Measurements from ENCODE around the gene SPATA24. TPM values are rescaled to one million over a fixed set of nuclear protein-coding genes. Genes with fewer than 3 reads are reported as not detected.
A peak's percentile ranks its signal among the peaks of the same experiment; 100 is the strongest.
"Not testable (repeated sequence)": the region's sequence is repeated elsewhere in the genome, so short reads cannot be mapped to it uniquely, and the experiment has no call there.

Gene SPATA24
- total RNA-seq, 1 donor from 2014 or later = 3.7 TPM

DNA sequence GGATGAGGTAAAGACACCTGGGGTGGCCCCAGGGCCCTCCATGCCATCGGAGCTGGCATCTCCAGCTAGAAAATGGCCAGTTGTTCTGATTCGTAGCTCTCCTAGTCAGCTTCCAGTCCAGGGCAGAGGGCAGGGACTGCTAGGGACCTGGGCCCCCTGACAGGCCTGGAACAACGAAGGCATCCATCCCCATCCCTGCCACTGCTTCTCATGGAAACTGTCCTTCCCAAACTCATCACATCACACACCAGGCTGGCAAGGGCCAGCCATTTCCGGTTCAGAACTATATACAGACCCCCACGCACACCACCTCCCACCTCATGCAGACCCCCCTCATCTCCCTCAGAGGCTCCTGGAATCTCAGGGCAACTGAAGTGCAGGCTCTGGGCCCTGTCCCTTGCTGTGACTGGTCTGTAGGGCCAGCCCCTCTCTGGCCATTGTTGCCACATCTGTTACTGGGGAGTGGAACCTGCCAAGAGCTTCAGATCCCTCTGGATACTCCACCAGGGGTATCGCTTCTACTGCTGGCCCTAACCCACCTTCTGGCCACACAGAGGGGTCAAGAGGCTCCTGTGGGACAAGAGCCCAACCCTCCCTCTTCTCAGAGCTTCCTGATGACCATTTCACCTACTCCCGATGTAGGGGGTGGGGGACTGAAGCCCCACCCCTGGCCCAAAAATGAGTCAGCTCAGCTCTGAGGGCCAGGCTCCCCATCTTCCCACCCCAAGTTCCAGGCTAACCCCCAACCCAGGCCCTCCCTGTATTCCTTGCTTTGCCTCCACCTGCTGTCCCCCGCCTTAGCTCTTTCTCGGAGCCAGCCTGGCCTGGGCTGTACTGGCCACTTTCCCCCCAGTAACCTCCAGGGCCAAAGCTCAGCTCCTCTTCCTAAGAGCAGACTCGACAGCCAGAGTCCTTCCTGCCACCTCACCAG, 13.0 kb downstream of the SPATA24 start:
- peaks cover 1% of the 10 kb centered on the region for H3K36me3 Mint-ChIP-seq (ENCODE audit: low read depth)
- TF ChIP-seq, protein P1, sequence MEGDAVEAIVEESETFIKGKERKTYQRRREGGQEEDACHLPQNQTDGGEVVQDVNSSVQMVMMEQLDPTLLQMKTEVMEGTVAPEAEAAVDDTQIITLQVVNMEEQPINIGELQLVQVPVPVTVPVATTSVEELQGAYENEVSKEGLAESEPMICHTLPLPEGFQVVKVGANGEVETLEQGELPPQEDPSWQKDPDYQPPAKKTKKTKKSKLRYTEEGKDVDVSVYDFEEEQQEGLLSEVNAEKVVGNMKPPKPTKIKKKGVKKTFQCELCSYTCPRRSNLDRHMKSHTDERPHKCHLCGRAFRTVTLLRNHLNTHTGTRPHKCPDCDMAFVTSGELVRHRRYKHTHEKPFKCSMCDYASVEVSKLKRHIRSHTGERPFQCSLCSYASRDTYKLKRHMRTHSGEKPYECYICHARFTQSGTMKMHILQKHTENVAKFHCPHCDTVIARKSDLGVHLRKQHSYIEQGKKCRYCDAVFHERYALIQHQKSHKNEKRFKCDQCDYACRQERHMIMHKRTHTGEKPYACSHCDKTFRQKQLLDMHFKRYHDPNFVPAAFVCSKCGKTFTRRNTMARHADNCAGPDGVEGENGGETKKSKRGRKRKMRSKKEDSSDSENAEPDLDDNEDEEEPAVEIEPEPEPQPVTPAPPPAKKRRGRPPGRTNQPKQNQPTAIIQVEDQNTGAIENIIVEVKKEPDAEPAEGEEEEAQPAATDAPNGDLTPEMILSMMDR (IDR thresholded peaks at IDR 0.05) = no peak
- DNase-seq (ENCODE audit: low spot score) = peak; percentile 54
- peaks cover 18% of the 10 kb centered on the region for H3K4me1 Mint-ChIP-seq (ENCODE audit: low read depth)
- no peaks in the 10 kb centered on the region for H3K27me3 Mint-ChIP-seq (ENCODE audit: low read depth)
- H3K27ac Mint-ChIP-seq (ENCODE audit: unreplicated experiment) = peak overlapping the region; percentile 14
- no peak overlapping the region for H3K4me3 Mint-ChIP-seq (ENCODE audit: unreplicated experiment)
- no peaks in the 10 kb centered on the region for H3K9me3 Mint-ChIP-seq (ENCODE audit: low read depth)

DNA sequence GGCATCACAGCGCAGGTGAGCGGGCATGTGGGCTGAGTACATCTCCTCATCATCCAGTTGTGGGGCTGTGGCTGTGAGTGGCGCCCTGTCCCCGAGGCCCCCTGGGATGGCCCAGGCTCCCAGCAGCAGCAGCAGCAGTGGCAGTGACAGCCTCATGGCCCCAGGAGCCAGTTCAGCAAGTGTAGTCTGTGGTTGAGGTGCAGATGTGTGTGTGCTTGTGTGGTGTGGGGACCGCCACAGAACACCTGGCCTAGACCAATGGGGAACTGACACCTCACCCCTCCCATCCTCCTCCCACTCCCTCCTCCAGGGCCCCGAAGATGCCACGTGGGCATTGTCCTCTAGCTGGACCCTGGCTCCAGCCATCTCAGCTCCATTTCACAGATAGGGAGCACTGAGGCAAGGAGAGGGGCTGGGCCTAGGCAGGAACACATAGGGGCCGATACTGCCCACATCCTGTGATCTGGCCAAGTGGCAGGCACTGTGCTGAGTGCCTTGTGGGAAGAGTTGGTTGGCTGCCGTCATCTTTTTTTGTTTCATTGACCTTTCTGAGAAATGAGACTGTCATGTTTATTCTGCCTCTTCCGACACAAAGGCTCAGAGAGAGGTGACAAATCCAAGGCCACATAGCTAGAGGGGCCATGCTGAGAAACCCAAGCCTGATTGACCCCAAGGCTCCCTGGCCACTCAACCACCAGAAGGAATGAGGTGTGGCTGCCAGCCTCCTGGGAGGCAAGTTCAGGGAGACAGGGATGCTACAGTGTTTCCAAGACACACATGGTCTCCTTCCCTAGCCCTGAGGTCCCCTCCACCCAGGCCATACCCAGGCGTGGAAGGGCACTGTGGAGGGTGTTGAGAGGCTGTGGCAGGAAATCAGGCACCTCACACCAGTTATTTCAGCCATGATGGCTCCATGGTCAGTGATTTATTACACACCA, 13.9 kb downstream of the SPATA24 start, which contains the start of gene MZB1:
TSS of gene MZB1 (minus strand) at position 213 of the 938 bp plus-strand sequence. CDS start at position 156, 57 bp downstream.
- Mint-ChIP-seq H3K36me3 (ENCODE audit: low read depth) (peaks cover 1% of the 10 kb centered on the region), H3K4me1 (ENCODE audit: low read depth) (peaks cover 18% of the 10 kb centered on the region), H3K27me3 (ENCODE audit: low read depth) (no peaks in the 10 kb centered on the region), H3K27ac (ENCODE audit: unreplicated experiment) (no peak within 1 kb of the TSS), H3K4me3 (ENCODE audit: unreplicated experiment) (no peak within 1 kb of the TSS), H3K9me3 (ENCODE audit: low read depth) (no peaks in the 10 kb centered on the region)
- TF ChIP-seq, protein P1 (IDR thresholded peaks at IDR 0.05) = no peak
- DNase-seq (ENCODE audit: low spot score) = peak; percentile 59

DNA sequence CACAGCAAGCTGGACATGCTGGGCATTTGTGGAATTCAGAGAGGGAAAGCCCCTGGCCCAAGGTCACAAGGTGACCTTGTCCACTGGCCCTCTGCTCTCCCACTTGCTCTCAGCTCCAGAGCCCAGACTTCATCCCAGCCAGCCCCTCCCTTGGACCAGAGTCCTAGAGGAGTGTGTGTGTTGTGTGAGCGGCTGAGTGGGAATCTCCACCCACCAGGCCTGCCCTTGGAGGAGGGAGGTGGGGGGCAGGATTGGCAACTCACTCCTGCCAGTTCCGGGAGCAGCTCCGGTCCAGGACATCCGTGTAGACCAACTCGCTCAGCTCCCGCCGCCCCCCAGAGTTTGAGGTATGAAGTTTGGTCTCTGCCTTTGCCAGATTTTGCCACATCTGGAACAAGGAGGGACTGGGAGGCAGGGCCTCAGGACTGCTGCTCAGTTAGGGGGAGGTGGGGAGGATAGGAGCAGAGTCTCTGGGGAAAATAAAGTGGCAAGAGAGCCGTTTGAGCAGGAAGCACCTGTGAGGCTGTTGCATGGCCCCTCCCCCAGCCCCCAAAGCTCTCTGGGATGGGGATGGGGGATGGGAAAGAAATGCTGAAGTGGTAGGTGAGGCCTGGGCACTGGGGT, 15.6 kb downstream of the SPATA24 start:
- H3K36me3 Mint-ChIP-seq (ENCODE audit: low read depth) = peaks cover 1% of the 10 kb centered on the region
- H3K27ac Mint-ChIP-seq (ENCODE audit: unreplicated experiment) = no peak overlapping the region
- H3K4me3 Mint-ChIP-seq (ENCODE audit: unreplicated experiment) = no peak overlapping the region
- TF ChIP-seq, protein P1 (IDR thresholded peaks at IDR 0.05) = no peak
- DNase-seq (ENCODE audit: low spot score) = peak; percentile 60
- H3K27me3 Mint-ChIP-seq (ENCODE audit: low read depth) = no peaks in the 10 kb centered on the region
- H3K4me1 Mint-ChIP-seq (ENCODE audit: low read depth) = peaks cover 16% of the 10 kb centered on the region
- no peaks in the 10 kb centered on the region for H3K9me3 Mint-ChIP-seq (ENCODE audit: low read depth)

DNA sequence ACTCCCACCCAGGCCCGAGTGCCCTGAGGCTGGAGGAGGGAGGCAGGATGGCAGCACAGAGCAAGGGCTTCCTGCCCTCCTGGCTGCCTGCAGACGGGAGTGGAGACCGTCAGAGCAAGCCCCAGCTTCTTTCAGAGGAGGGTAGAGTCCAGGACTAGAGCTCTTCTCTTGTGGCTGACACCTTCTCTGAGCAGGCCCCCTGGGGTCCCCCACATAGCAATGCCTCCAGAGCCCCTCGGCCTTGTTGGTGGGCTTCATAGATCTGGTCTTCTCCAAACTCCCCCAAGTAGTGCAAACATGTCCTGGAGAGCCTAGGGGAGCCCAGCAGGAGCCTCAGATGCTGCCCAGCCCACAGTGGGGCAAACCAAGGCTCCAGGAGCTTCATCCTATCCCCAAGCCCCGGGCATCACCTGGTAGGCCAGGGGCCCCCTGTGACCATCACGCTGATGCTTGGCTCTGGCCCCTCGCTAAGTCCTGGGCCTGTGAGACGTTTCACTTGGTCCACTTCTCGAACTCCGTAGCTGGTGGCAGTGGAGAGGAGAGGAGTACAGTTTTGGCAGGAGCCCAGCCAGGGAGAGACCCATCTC, 16.2 kb downstream of the SPATA24 start:
- H3K36me3 Mint-ChIP-seq (ENCODE audit: low read depth) = peaks cover 1% of the 10 kb centered on the region
- no peak overlapping the region for H3K4me3 Mint-ChIP-seq (ENCODE audit: unreplicated experiment)
- H3K4me1 Mint-ChIP-seq (ENCODE audit: low read depth) = peaks cover 11% of the 10 kb centered on the region
- DNase-seq (ENCODE audit: low spot score) = peak; percentile 59
- H3K9me3 Mint-ChIP-seq (ENCODE audit: low read depth) = no peaks in the 10 kb centered on the region
- TF ChIP-seq, protein P1 (IDR thresholded peaks at IDR 0.05) = no peak
- no peaks in the 10 kb centered on the region for H3K27me3 Mint-ChIP-seq (ENCODE audit: low read depth)
- H3K27ac Mint-ChIP-seq (ENCODE audit: unreplicated experiment) = no peak overlapping the region

- H3K36me3 Mint-ChIP-seq (ENCODE audit: low read depth) = not testable (repeated sequence)
Measured at GRCh38 chr5:139386956-139387355, 16.9 kb downstream of the SPATA24 start.

More at GRCh38 chr5:139386956-139387355, 16.9 kb downstream of the SPATA24 start:
- DNase-seq (ENCODE audit: low spot score) = peak; percentile 42
- H3K4me3 Mint-ChIP-seq (ENCODE audit: unreplicated experiment); H3K9me3 Mint-ChIP-seq (ENCODE audit: low read depth); H3K27me3 Mint-ChIP-seq (ENCODE audit: low read depth); H3K27ac Mint-ChIP-seq (ENCODE audit: unreplicated experiment): not testable (repeated sequence)
- H3K4me1 Mint-ChIP-seq (ENCODE audit: low read depth) = peaks cover 10% of the 10 kb centered on the region

Measured in chondrocyte (in vitro differentiated cells).